ENCODE results near the gene ADAMTS16. TPM values are rescaled to one million over a fixed set of nuclear protein-coding genes. Genes with fewer than 3 reads are reported as not detected.

ADAMTS16 gene
- total RNA-seq, 3 donors from 2014 or later (not counting 1 experiment from before 2014, with no cell fraction given): not detected

DNA sequence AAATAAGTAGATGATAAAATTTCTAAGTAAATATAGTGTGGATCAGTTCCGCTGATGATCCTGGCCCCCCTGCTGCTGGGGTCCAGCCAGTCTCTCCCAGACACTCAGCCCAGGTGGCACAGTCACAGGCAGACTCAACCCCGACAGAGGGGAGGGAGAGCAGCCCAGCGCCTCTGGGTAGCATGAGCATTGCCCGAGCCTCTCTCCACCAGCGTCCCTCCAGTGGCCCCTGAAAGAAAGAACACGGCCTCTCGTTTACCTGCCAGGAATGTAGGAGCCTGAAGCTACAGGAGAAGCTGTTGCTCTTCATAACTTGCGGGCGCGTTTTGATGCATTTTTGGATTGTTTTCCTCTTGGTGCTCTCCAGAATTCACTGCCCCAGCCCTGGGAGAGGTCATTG, 213.6 kb downstream of the ADAMTS16 start:
- 75% methylated on average over 10 of the region's 10 CpGs for whole genome bisulfite sequencing (ENCODE audit: insufficient coverage)
- Histone ChIP-seq H3K36me3 (ENCODE audit: control insufficient read depth, insufficient read depth, low read length) (no peaks in the 10 kb centered on the region), H3K4me1 (ENCODE audit: control insufficient read depth, insufficient read depth, low read length) (no peaks in the 10 kb centered on the region), H3K9me3 (ENCODE audit: control insufficient read depth, insufficient read depth, low read length) (no peaks in the 10 kb centered on the region), H3K4me3 (ENCODE audit: low read length) (no peak overlapping the region), H3K27ac (ENCODE audit: low read length) (no peak overlapping the region), H3K27me3 (ENCODE audit: control insufficient read depth, insufficient read depth, low read length) (no peaks in the 10 kb centered on the region)
- no peak overlapping the region for H3K27ac Mint-ChIP-seq
- ATAC-seq (no peak), DNase-seq (no peak)
- TF ChIP-seq CTCF (IDR thresholded peaks at IDR 0.05): no peak
- no peaks in the 10 kb centered on the region for H3K4me1 Mint-ChIP-seq
- no peaks in the 10 kb centered on the region for H3K36me3 Mint-ChIP-seq
- H3K4me3 Mint-ChIP-seq: no peak overlapping the region
- H3K9me3 Mint-ChIP-seq: no peaks in the 10 kb centered on the region
- intact Hi-C loops (cut with micrococcal nuclease): no loop called here
- H3K27me3 Mint-ChIP-seq (ENCODE audit: low read depth in 2 of 2): peaks cover 0 to 2% of the 10 kb centered on the region in 2 donors

- H3K4me3 ChIP-seq (ENCODE audit: low read length): no peak overlapping the region
- peaks cover 0 to 4% of the 10 kb centered on the region in 2 donors for H3K4me1 Mint-ChIP-seq
- H3K27ac Mint-ChIP-seq: no peak overlapping the region
- no peaks in the 10 kb centered on the region for H3K36me3 ChIP-seq (ENCODE audit: control insufficient read depth, insufficient read depth, low read length)
- H3K27me3 ChIP-seq (ENCODE audit: control insufficient read depth, insufficient read depth, low read length): no peaks in the 10 kb centered on the region
- no peaks in the 10 kb centered on the region for H3K9me3 Mint-ChIP-seq
- H3K4me1 ChIP-seq (ENCODE audit: control insufficient read depth, insufficient read depth, low read length): no peaks in the 10 kb centered on the region
- no peaks in the 10 kb centered on the region for H3K36me3 Mint-ChIP-seq
- ATAC-seq: no peak
- intact Hi-C loops (cut with micrococcal nuclease): no loop called here
- TF ChIP-seq CTCF (IDR thresholded peaks at IDR 0.05): no peak
- H3K9me3 ChIP-seq (ENCODE audit: control insufficient read depth, insufficient read depth, low read length): no peaks in the 10 kb centered on the region
- H3K27me3 Mint-ChIP-seq (ENCODE audit: low read depth in 2 of 2): peaks cover 0 to 3% of the 10 kb centered on the region in 2 donors
- DNase-seq: no peak
- H3K27ac ChIP-seq (ENCODE audit: low read length): no peak overlapping the region
- H3K4me3 Mint-ChIP-seq: no peak overlapping the region
Measured at GRCh38 chr5:5356765-5357164, 216.6 kb downstream of the ADAMTS16 start.

DNA sequence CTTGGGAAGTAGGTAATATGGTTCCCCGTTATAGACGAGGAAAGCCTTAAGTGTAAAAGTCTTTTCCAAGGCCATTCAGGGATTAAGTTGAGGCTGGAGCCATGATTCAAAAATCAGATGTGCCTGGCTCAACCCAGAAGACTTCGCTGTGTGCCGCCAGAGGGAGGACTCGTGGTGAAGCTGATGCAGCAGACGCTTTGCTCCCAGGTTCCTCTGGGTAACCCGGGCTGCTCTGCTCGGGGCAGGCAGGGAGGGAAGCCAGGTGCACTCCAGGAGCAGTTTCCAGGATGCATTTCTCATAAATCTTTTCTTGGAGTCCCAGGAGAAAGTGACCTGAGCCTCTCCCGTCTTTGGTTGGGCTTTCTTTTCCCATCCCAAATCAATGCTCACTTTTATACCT, 219.5 kb downstream of the ADAMTS16 start:
- ATAC-seq: no peak
- Histone ChIP-seq H3K27ac (ENCODE audit: low read length) (no peak overlapping the region), H3K4me1 (ENCODE audit: control insufficient read depth, insufficient read depth, low read length) (no peaks in the 10 kb centered on the region), H3K4me3 (ENCODE audit: low read length) (no peak overlapping the region), H3K9me3 (ENCODE audit: control insufficient read depth, insufficient read depth, low read length) (no peaks in the 10 kb centered on the region), H3K36me3 (ENCODE audit: control insufficient read depth, insufficient read depth, low read length) (no peaks in the 10 kb centered on the region), H3K27me3 (ENCODE audit: control insufficient read depth, insufficient read depth, low read length) (no peaks in the 10 kb centered on the region)
- WGBS (ENCODE audit: insufficient coverage): 83% methylated on average over 9 of the region's 9 CpGs
- no peak for TF ChIP-seq CTCF (IDR thresholded peaks at IDR 0.05)
- intact Hi-C loops (cut with micrococcal nuclease): no loop called here
- Mint-ChIP-seq H3K36me3 (no peaks in the 10 kb centered on the region), H3K4me3 (no peak overlapping the region), H3K4me1 (peaks cover 0 to 4% of the 10 kb centered on the region in 2 donors), H3K27me3 (ENCODE audit: low read depth in 2 of 2) (peaks cover 0 to 3% of the 10 kb centered on the region in 2 donors), H3K9me3 (no peaks in the 10 kb centered on the region), H3K27ac (no peak overlapping the region)
- no peak for DNase-seq

DNA sequence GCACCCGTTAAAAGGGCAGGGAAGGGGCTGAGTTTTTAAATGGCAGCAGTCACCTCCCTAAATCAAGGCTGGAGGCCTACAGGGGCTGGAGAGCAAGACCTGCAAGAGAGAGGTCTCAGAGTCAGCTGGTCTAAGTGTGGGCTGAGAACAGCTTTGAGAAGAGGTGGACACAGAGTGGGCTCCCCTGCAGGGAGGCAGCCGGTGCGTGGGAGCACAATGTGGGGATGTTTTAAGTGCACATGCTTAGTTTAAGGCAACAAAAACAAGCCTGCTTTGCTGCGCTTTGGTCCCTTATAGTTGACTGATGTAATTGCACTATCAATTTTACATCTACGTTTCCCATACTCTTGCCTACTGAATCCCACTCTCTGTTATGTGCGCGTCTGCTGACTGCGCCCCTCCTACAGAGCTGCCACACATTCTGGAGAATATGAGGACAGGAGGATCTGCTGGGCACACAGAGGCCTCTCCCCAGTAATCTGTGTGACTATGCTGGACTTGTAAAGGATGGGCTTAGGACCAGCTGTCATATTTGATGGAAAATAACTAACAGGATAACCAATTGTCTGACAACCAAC, 220.3 kb downstream of the ADAMTS16 start:
- Mint-ChIP-seq H3K4me1 (peaks cover 0 to 4% of the 10 kb centered on the region in 2 donors), H3K9me3 (no peaks in the 10 kb centered on the region), H3K27ac (no peak overlapping the region), H3K4me3 (no peak overlapping the region), H3K27me3 (ENCODE audit: low read depth in 2 of 2) (peaks cover 0 to 3% of the 10 kb centered on the region in 2 donors), H3K36me3 (no peaks in the 10 kb centered on the region)
- H3K36me3 ChIP-seq (ENCODE audit: control insufficient read depth, insufficient read depth, low read length): no peaks in the 10 kb centered on the region
- no peaks in the 10 kb centered on the region for H3K4me1 ChIP-seq (ENCODE audit: control insufficient read depth, insufficient read depth, low read length)
- no peak for TF ChIP-seq CTCF (IDR thresholded peaks at IDR 0.05)
- 82% methylated on average over 8 of the region's 8 CpGs for WGBS (ENCODE audit: insufficient coverage)
- ATAC-seq (no peak), DNase-seq (no peak)
- H3K9me3 ChIP-seq (ENCODE audit: control insufficient read depth, insufficient read depth, low read length): no peaks in the 10 kb centered on the region
- intact Hi-C loops (cut with micrococcal nuclease): no loop called here
- no peak overlapping the region for H3K4me3 ChIP-seq (ENCODE audit: low read length)
- no peaks in the 10 kb centered on the region for H3K27me3 ChIP-seq (ENCODE audit: control insufficient read depth, insufficient read depth, low read length)
- H3K27ac ChIP-seq (ENCODE audit: low read length): no peak overlapping the region

Measured in natural killer cell (primary cell).